Vagina (tissue), 2 donors: ENCODE data around the gene NAA30. TPM values are rescaled to one million over a fixed set of nuclear protein-coding genes. Genes with fewer than 3 reads are reported as not detected.

Source experiments
- DNase-seq, 2 donors: peaks; one replicate each; pipeline ENCODE4 v3.0.0-alpha.2; 2017; ENCODE audit errors: extremely low spot score in 2 of 2
- H3K27ac ChIP-seq: fragments of 200-600 bp; sonication (generic); one replicate; pipeline ENCODE4 v1.5.1; 2019
- H3K27me3 ChIP-seq: fragments of 200-600 bp; sonication (generic); one replicate; pipeline ENCODE4 v1.5.1; 2019
- H3K36me3 ChIP-seq, 2 donors: fragments of 200-600 bp; sonication (generic); one replicate each; pipeline ENCODE4 v1.5.1; 2017 to 2019
- H3K4me1 ChIP-seq: fragments of 200-600 bp; sonication (generic); one replicate; pipeline ENCODE4 v1.5.1; 2019
- H3K4me3 ChIP-seq, 2 donors: fragments of 200-600 bp; sonication (generic); 1 replicate in 1 of 2; 2 replicates in 1 of 2; pipeline ENCODE4 v1.5.1; 2016 to 2019
- H3K9me3 ChIP-seq: fragments of 200-600 bp; sonication (generic); one replicate; pipeline ENCODE4 v1.5.1; 2019
- CTCF ChIP-seq, 3 experiments: fragments of 450-650 bp in 2 of 3; fragments of 200-600 bp in 1 of 3; sonication (generic) in 1 of 3; IDR thresholded peaks; one replicate each; pipeline ENCODE4 v1.5.1; 2017 to 2019; ENCODE audit warnings: antibody characterized with exemption in 3 of 3, mild to moderate bottlenecking in 2 of 3, moderate library complexity in 2 of 3
- POLR2A ChIP-seq, 2 donors: fragments of 450-650 bp; IDR thresholded peaks; one replicate each; pipeline ENCODE4 v1.6.1; 2017; ENCODE audit warnings: antibody characterized with exemption in 2 of 2, mild to moderate bottlenecking in 2 of 2, moderate library complexity in 2 of 2
- POLR2AphosphoS5 ChIP-seq, 2 donors: sonication (generic); formaldehyde crosslinking; IDR thresholded peaks; one replicate each; pipeline ENCODE4 v1.9.0; 2017; ENCODE audit warnings: antibody characterized with exemption in 2 of 2, mild to moderate bottlenecking in 2 of 2, low read depth in 1 of 2; ENCODE audit not compliant: insufficient read depth in 1 of 2
- intact Hi-C: fragments of 100-400 bp; cut with DNase I; formaldehyde crosslinking; loops from one replicate; pipeline ENCODE4 v1.15.1; 2023
- total RNA-seq: library from RNA; depleted of rRNA; stranded (reverse); fragments of >200 nt; gene quantifications from one replicate; pipeline ENCODE4 v1.2.3, GENCODE V29; 2016

Gene NAA30
- total RNA-seq, 1 donor from 2014 or later: 14.0 TPM

DNA sequence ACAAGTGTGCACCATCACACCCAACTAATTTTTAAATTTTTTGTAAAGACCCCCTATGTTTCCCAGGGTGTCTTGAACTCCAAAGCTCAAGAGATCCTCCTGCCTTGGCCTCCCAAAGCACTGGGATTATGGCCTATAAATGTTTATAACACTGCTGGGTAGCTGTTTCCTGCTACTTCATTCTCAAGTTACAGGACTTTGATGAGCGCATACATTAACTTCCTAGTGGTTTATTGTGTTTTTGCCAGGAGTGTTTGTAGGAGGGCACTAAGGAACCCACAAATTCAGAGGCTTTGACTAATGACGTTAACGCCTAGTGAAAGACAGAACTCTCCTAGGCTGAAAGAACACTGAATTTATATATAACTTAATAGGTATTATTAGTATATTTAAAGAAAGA is 15.2 kb upstream of the NAA30 start:
- H3K9me3 ChIP-seq: no peaks in the 10 kb centered on the region
- intact Hi-C loops: no loop called here
- H3K36me3 ChIP-seq: no peaks in the 10 kb centered on the region
- DNase-seq: no peak
- no peaks in the 10 kb centered on the region for H3K4me1 ChIP-seq
- H3K4me3 ChIP-seq: no peak overlapping the region
- no peak for TF ChIP-seq CTCF (IDR thresholded peaks at IDR 0.05)
- TF ChIP-seq POLR2AphosphoS5 (IDR thresholded peaks at IDR 0.05; ENCODE audit: insufficient read depth in 1 of 2, low read depth in 1 of 2): no peak
- TF ChIP-seq POLR2A (IDR thresholded peaks at IDR 0.05): no peak
- no peak overlapping the region for H3K27ac ChIP-seq
- H3K27me3 ChIP-seq: no peaks in the 10 kb centered on the region

DNA sequence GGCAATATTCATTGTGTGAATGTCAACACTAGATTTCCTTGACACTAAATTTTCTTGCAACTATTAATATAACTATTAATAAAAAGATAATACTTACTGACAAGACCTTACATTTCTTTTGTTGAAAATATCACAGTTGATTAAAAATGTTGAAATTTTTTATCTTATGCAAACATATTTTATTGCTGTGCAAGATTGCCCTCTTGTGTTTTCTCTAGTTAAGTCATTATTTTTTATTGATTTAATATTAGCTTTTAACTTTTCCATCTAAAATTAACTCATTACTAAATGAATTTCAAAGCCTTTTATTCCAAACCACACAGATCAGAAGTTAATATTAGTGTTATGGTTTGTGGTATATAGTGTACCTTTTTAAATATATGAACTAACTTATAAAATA is 11.7 kb upstream of the NAA30 start:
- no peaks in the 10 kb centered on the region for H3K4me1 ChIP-seq
- TF ChIP-seq CTCF (IDR thresholded peaks at IDR 0.05): no peak

GRCh38 chr14:57380935-57381334 is 9.5 kb upstream of the NAA30 start:
- no peaks in the 10 kb centered on the region for H3K4me1 ChIP-seq
- no peak for DNase-seq
- intact Hi-C loops: no loop called here
- no peaks in the 10 kb centered on the region for H3K9me3 ChIP-seq
- no peak overlapping the region for H3K27ac ChIP-seq
- no peaks in the 10 kb centered on the region for H3K36me3 ChIP-seq
- H3K27me3 ChIP-seq: no peaks in the 10 kb centered on the region
- no peak overlapping the region for H3K4me3 ChIP-seq
- TF ChIP-seq CTCF (IDR thresholded peaks at IDR 0.05) (no peak), POLR2AphosphoS5 (IDR thresholded peaks at IDR 0.05; ENCODE audit: insufficient read depth in 1 of 2, low read depth in 1 of 2) (no peak), POLR2A (IDR thresholded peaks at IDR 0.05) (no peak)

More for the DNA sequence above, 11.7 kb upstream of the NAA30 start:
- no peak overlapping the region for H3K27ac ChIP-seq
- H3K36me3 ChIP-seq: no peaks in the 10 kb centered on the region
- DNase-seq: no peak
- no peaks in the 10 kb centered on the region for H3K27me3 ChIP-seq
- no peaks in the 10 kb centered on the region for H3K9me3 ChIP-seq
- H3K4me3 ChIP-seq: no peak overlapping the region
- intact Hi-C loops: no loop called here

GRCh38 chr14:57382283-57382682 is 8.1 kb upstream of the NAA30 start:
- H3K4me3 ChIP-seq: no peak overlapping the region
- intact Hi-C loops: no loop called here
- DNase-seq: no peak
- no peaks in the 10 kb centered on the region for H3K27me3 ChIP-seq
- H3K27ac ChIP-seq: no peak overlapping the region
- no peaks in the 10 kb centered on the region for H3K9me3 ChIP-seq
- H3K4me1 ChIP-seq: no peaks in the 10 kb centered on the region
- H3K36me3 ChIP-seq: no peaks in the 10 kb centered on the region
- TF ChIP-seq POLR2AphosphoS5 (IDR thresholded peaks at IDR 0.05; ENCODE audit: insufficient read depth in 1 of 2, low read depth in 1 of 2) (no peak), CTCF (IDR thresholded peaks at IDR 0.05) (no peak), POLR2A (IDR thresholded peaks at IDR 0.05) (no peak)

GRCh38 chr14:57383125-57383745 is 7.2 kb upstream of the NAA30 start:
- Histone ChIP-seq H3K4me3 (no peak overlapping the region), H3K4me1 (no peaks in the 10 kb centered on the region), H3K27me3 (no peaks in the 10 kb centered on the region), H3K27ac (no peak overlapping the region), H3K36me3 (no peaks in the 10 kb centered on the region), H3K9me3 (no peaks in the 10 kb centered on the region)
- intact Hi-C loops: no loop called here
- TF ChIP-seq CTCF (IDR thresholded peaks at IDR 0.05) (no peak), POLR2AphosphoS5 (IDR thresholded peaks at IDR 0.05; ENCODE audit: insufficient read depth in 1 of 2, low read depth in 1 of 2) (no peak), POLR2A (IDR thresholded peaks at IDR 0.05) (no peak)
- DNase-seq: no peak
